ENCODE data around the gene PON2.

- TF ChIP-seq CTBP1 (IDR thresholded peaks at IDR 0.05; ENCODE audit: borderline replicate concordance) (no peak), ELF4 (IDR thresholded peaks at IDR 0.05) (no peak), ARNT (IDR thresholded peaks at IDR 0.05) (no peak), FOXM1 (IDR thresholded peaks at IDR 0.05; ENCODE audit: borderline replicate concordance) (no peak), SUZ12 (IDR thresholded peaks at IDR 0.05) (no peak), BHLHE40 (IDR thresholded peaks at IDR 0.05; ENCODE audit: borderline replicate concordance) (no peak), LEF1 (IDR thresholded peaks at IDR 0.05; ENCODE audit: borderline replicate concordance) (no peak), PKNOX1 (IDR thresholded peaks at IDR 0.05) (no peak), HDGF (IDR thresholded peaks at IDR 0.05; ENCODE audit: borderline replicate concordance) (no peak), FOXA1 (IDR thresholded peaks at IDR 0.05) (no peak), SP1 (IDR thresholded peaks at IDR 0.05) (no peak)
Observed at GRCh38 chr7:95398155-95398940, 36.5 kb downstream of the PON2 start.

Measured in HEK293T (cell line).